ENCODE measurements around the gene HSD17B2.

Gene HSD17B2

GRCh38 chr16:82019535-82019934 is 15.5 kb upstream of the HSD17B2 start:
- DNase-seq (ENCODE audit: low read depth) = no peak

GRCh38 chr16:82020051-82020450 is 15.0 kb upstream of the HSD17B2 start:
- DNase-seq (ENCODE audit: low read depth) = no peak

GRCh38 chr16:82023206-82023605 is 11.8 kb upstream of the HSD17B2 start:
- DNase-seq (ENCODE audit: low read depth) = no peak

- no peak for DNase-seq (ENCODE audit: low read depth)
Measured at GRCh38 chr16:82024316-82024715, 10.7 kb upstream of the HSD17B2 start.

DNA sequence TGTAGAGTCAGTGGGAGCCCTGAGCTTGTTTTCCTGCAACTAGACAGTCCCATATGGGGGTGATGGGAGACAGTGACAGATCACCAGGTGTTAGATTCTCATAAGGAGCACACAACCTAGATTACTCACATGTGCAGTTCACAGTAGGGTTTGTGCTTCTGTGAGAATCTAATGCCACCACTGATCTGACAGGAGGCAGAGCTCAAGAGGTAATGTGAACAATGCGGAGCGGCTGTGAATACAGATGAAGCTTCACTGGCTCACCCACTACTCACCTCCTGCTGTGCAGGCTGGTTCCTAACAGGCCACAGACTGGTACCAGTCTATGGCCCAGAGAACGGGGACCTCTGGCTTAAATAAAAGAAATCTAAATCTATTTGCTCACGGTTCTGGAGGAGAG is 10.2 kb upstream of the HSD17B2 start:
- DNase-seq (ENCODE audit: low read depth) = no peak

- no peak for DNase-seq (ENCODE audit: low read depth)
Measured at GRCh38 chr16:82027629-82028064, 7.4 kb upstream of the HSD17B2 start.

- no peak for DNase-seq (ENCODE audit: low read depth)
Measured at GRCh38 chr16:82031116-82032084, 3.7 kb upstream of the HSD17B2 start.

DNA sequence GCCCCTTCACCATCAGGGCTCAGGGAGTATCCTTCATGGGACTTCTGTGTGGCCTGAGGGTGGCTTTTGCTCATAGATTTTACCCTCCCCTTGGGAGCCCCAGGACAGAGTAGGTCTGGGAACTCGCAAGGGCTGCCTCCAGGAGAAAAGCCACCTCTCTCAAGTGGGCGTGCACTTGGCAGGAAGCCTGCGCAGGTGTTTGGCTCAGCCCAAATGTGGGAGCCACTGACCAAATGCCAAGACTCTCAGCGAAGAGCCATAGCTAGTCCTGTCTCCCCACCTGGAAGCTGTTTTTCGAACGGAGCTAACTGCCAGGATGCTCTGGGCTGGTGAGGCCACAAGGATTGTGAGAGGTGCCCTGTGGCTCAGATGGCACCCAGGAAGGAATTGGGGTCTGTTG is 2.0 kb upstream of the HSD17B2 start:
- no peak for DNase-seq (ENCODE audit: low read depth)

DNA sequence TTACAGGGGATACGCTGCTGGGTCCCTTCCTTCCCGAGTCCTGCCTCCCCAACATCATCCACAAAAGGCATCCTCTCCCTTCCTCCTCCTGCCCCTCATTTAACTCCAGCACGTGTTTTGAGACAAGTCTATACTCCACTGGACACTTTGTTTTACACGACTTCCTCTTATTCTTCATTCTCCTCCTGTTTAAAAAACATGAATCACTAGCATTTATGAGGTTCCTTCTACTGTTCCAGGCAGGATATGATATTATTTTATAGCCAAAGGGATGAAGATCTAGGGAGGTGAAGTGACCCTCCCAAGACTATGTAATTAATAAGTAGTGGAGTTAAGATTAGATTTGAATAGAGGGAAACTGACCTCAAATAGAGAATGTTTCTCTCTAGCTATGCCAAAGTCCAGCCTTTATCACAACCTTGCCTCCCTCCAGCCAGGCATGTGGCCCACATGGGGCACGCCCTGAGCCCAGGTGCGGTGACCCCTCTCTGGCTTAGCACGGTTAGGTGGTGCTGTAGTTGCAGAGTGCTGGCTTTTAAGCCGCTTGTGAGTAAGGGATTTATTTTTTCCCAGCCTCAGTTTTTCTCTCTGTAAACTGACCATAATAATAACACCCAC is 1.3 kb upstream of the HSD17B2 start:
- no peak for DNase-seq (ENCODE audit: low read depth)

DNA sequence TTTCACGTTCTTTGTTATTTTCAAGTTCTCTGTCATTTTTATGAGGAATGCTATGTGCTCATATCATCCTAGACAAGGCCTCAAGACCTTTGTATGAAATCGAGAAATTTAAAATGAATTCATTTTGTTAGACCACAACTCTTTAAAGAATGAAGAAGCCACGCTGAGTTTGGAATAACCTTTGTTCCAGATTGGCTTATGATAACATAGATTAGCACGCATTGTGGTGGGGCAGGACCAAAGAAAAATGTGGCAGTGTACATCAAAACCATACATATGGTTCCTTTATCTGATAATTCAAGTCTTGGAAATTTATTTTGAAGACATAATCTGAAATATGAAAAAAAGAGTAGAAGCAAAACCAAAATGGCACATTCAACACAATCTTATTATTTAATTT is 2.2 kb downstream of the HSD17B2 start:
- DNase-seq (ENCODE audit: low read depth) = no peak

GRCh38 chr16:82037666-82038065 is 2.6 kb downstream of the HSD17B2 start:
- no peak for DNase-seq (ENCODE audit: low read depth)

GRCh38 chr16:82040296-82040695 is 5.2 kb downstream of the HSD17B2 start:
- DNase-seq (ENCODE audit: low read depth) = no peak

DNA sequence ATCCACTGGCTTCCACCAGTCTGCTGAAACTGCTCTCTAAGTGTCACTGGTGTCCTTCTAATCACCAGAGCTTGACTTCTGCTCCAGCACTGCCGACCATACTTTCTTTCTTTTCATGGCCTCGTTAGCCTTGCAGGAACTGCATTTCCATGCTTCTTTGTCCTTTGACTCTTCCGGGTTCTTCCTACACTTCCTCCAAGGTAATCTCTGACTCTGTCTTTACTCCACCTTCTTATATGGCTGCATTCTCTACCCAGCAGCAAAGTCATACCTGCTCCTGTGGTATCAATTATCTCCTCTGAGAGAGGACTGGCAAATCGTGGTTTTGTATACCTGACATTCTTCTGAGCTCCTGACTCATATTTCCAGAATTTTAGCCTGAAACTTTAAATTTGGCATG is 6.5 kb downstream of the HSD17B2 start:
- DNase-seq (ENCODE audit: low read depth) = no peak

GRCh38 chr16:82042144-82042543 is 7.1 kb downstream of the HSD17B2 start:
- no peak for DNase-seq (ENCODE audit: low read depth)

DNA sequence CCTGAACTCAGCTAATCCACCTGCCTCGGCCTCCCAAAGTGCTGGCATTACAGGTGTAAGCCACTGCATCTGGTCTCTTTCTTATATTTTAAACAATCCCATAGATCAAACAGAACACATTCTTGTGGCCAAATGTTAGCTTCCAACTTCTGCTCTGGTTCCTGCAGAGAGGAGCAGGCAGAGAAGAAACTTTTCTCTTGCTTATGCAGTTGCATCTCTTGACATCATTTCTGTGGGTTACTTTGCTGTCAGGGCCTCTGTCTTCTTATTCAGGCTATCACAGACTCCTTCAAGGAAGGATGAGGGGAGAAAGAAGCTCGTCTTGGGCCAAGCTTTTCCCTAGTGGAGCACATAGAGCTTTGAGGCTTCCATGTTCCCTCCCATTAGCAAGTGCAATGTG is 7.8 kb downstream of the HSD17B2 start:
- no peak for DNase-seq (ENCODE audit: low read depth)

- DNase-seq (ENCODE audit: low read depth) = no peak
Measured at GRCh38 chr16:82043680-82044584, 8.9 kb downstream of the HSD17B2 start.

GRCh38 chr16:82044585-82044911 is 9.5 kb downstream of the HSD17B2 start:
- no peak for DNase-seq (ENCODE audit: low read depth)

DNA sequence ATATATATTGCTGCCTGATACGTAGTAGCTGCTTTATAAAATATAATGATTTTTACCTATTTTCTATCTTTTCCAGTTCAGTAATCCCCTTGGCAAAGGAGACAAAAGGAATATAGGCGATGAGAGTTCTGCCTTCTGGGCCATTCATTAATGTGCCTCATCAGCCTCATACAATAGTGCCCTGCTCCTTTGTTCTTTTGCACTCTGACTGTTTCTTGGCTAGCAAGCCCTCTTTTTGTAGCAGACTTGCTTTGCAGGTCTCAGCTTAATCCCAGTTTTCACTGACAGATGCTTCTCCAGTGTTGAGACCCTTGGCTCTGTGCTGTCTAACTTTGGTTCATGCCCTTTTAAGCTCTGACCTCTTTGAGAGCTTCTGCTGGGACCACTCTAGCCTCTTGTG is 10.4 kb downstream of the HSD17B2 start:
- no peak for DNase-seq (ENCODE audit: low read depth)

DNA sequence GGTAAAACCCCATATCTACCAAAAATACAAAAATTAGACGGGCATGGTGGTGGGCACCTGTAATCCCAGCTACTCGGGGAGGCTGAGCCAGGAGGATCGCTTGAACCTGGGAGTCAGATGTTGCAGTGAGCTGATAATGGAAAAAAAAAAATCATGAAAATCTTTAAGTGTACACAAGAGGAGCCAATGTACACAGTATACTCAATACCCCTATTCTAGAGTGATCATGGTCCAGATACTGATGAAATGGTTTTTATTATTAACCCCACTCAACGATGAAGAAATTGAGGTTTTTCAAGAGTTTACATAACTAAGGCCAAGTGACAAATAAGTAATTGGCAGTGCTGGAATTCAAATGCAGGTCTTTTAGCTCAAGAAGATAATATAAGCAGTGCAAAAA is 11.5 kb downstream of the HSD17B2 start:
- DNase-seq (ENCODE audit: low read depth) = no peak

GRCh38 chr16:82046941-82047340 is 11.9 kb downstream of the HSD17B2 start:
- DNase-seq (ENCODE audit: low read depth) = no peak

- no peak for DNase-seq (ENCODE audit: low read depth)
Measured at GRCh38 chr16:82047374-82047773, 12.3 kb downstream of the HSD17B2 start.

GRCh38 chr16:82047787-82048186 is 12.7 kb downstream of the HSD17B2 start:
- no peak for DNase-seq (ENCODE audit: low read depth)

GRCh38 chr16:82049484-82049883 is 14.4 kb downstream of the HSD17B2 start:
- no peak for DNase-seq (ENCODE audit: low read depth)
